CD14-positive monocyte (primary cell): Measurements from ENCODE around the gene PACSIN2. TPM values are rescaled to one million over a fixed set of nuclear protein-coding genes. Genes with fewer than 3 reads are reported as not detected.
"Not testable (repeated sequence)": the region's sequence is repeated elsewhere in the genome, so short reads cannot be mapped to it uniquely, and the experiment has no call there.

Experiments used
- DNase-seq, 3 donors: peaks; one replicate each; pipeline ENCODE4 v3.0.0-alpha.2; 2011 to 2022
- H2AFZ ChIP-seq: 2 replicates; pipeline ENCODE4 v1.6.0; 2012; ENCODE audit warnings: mild to moderate bottlenecking, low read depth, low read length, inconsistent platforms; ENCODE audit not compliant: insufficient read depth, poor library complexity, severe bottlenecking
- H3K27ac ChIP-seq, 2 donors: 1 replicate in 1 of 2; 2 replicates in 1 of 2; pipeline ENCODE4 v1.5.1; 2012 to 2013; ENCODE audit warnings: low read length in 2 of 2, control low read depth in 1 of 2, inconsistent platforms in 1 of 2, low read depth in 1 of 2, mild to moderate bottlenecking in 1 of 2
- H3K27me3 ChIP-seq, 2 donors: one replicate each; pipeline versions ENCODE4 v1.6.0 to v1.6.1; 2011 to 2013; ENCODE audit warnings: low read length in 2 of 2; ENCODE audit not compliant: control insufficient read depth in 2 of 2, insufficient read depth in 2 of 2
- H3K36me3 ChIP-seq, 2 donors: replicated peaks in 1 of 2; 1 replicate in 1 of 2; 2 replicates in 1 of 2; pipeline versions ENCODE4 v1.5.1 to v1.6.1; 2012 to 2013; ENCODE audit warnings: low read length in 2 of 2, control low read depth in 1 of 2, inconsistent platforms in 1 of 2, mild to moderate bottlenecking in 1 of 2; ENCODE audit not compliant: insufficient read depth in 2 of 2, control insufficient read depth in 1 of 2
- H3K4me1 ChIP-seq, 2 donors: 1 replicate in 1 of 2; 2 replicates in 1 of 2; pipeline versions ENCODE4 v1.5.1 to v1.6.1; 2012 to 2013; ENCODE audit warnings: low read length in 2 of 2, control low read depth in 1 of 2, inconsistent platforms in 1 of 2, mild to moderate bottlenecking in 1 of 2, moderate library complexity in 1 of 2; ENCODE audit not compliant: insufficient read depth in 2 of 2, control insufficient read depth in 1 of 2
- H3K4me2 ChIP-seq: replicated peaks from 2 replicates; pipeline ENCODE3; 2012; ENCODE audit warnings: low read length, moderate library complexity, mild to moderate bottlenecking; ENCODE audit not compliant: poor library complexity, severe bottlenecking; ENCODE audit errors: extremely low read depth
- H3K4me3 ChIP-seq, 3 experiments: fragments of 200-600 bp in 1 of 3; sonication (generic) in 1 of 3; replicated peaks in 1 of 3; 1 replicate in 2 of 3; 2 replicates in 1 of 3; pipeline ENCODE4 v1.5.1; 2011 to 2013; ENCODE audit warnings: low read length in 3 of 3, mild to moderate bottlenecking in 3 of 3, control low read depth in 2 of 3, low read depth in 2 of 3, inconsistent platforms in 1 of 3, moderate library complexity in 1 of 3
- H3K79me2 ChIP-seq: 2 replicates; pipeline ENCODE4 v1.6.0; 2012; ENCODE audit warnings: mild to moderate bottlenecking, control low read depth, inconsistent platforms, low read length, moderate library complexity; ENCODE audit not compliant: insufficient read depth
- H3K9ac ChIP-seq: 2 replicates; pipeline ENCODE4 v1.6.0; 2017; ENCODE audit warnings: low read length, mild to moderate bottlenecking; ENCODE audit not compliant: insufficient read depth, poor library complexity, severe bottlenecking
- H3K9me3 ChIP-seq, 2 donors: replicated peaks in 1 of 2; 1 replicate in 1 of 2; 2 replicates in 1 of 2; pipeline versions ENCODE4 v1.5.1 to v1.6.1; 2012 to 2013; ENCODE audit warnings: low read length in 2 of 2, control low read depth in 1 of 2; ENCODE audit not compliant: control insufficient read depth in 1 of 2, insufficient read depth in 1 of 2
- H4K20me1 ChIP-seq: 2 replicates; pipeline ENCODE4 v1.6.0; 2012; ENCODE audit warnings: mild to moderate bottlenecking, low read length, control low read depth, moderate library complexity; ENCODE audit not compliant: insufficient read depth
- H3K27ac Mint-ChIP-seq, 7 donors: one replicate each; pipeline ENCODE4 v1.8.0; 2020; ENCODE audit warnings: mild to moderate bottlenecking in 7 of 7, mixed read lengths in 7 of 7, moderate library complexity in 6 of 7, inconsistent platforms in 2 of 7
- H3K27me3 Mint-ChIP-seq, 3 donors: one replicate each; pipeline ENCODE4 v1.8.0; 2021 to 2022; ENCODE audit warnings: low read depth in 3 of 3, mild to moderate bottlenecking in 3 of 3, mixed read lengths in 3 of 3, moderate library complexity in 3 of 3, inconsistent platforms in 1 of 3
- H3K36me3 Mint-ChIP-seq, 2 donors: one replicate each; pipeline ENCODE4 v1.8.0; 2020; ENCODE audit warnings: mixed read lengths in 2 of 2, inconsistent platforms in 1 of 2, mild to moderate bottlenecking in 1 of 2
- H3K4me1 Mint-ChIP-seq: one replicate; pipeline ENCODE4 v1.8.0; 2020; ENCODE audit warnings: mild to moderate bottlenecking, mixed read lengths
- H3K4me3 Mint-ChIP-seq, 2 donors: one replicate each; pipeline ENCODE4 v1.8.0; 2020; ENCODE audit warnings: mild to moderate bottlenecking in 2 of 2, mixed read lengths in 2 of 2, moderate library complexity in 1 of 2
- H3K9me3 Mint-ChIP-seq, 7 donors: one replicate each; pipeline ENCODE4 v1.8.0; 2020 to 2022; ENCODE audit warnings: mixed read lengths in 7 of 7, mild to moderate bottlenecking in 6 of 7, moderate library complexity in 6 of 7, inconsistent platforms in 2 of 7
- CTCF ChIP-seq: fragments of 200-600 bp; IDR thresholded peaks from one replicate; pipeline ENCODE4 v1.8.0; 2022; ENCODE audit warnings: antibody characterized with exemption, mild to moderate bottlenecking
- whole genome bisulfite sequencing: methylation state at CpG from one replicate; pipeline ENCODE4 v1.1.5; 2013; ENCODE audit warnings: missing lambda C conversion rate; ENCODE audit not compliant: insufficient coverage; 5-methylcytosine and 5-hydroxymethylcytosine counted together
- intact Hi-C, 2 donors: fragments of 100-400 bp; cut with micrococcal nuclease; formaldehyde crosslinking; loops; one replicate each; pipeline versions ENCODE4 v1.15.0 to v1.15.1; 2023
- polyA plus RNA-seq, 3 donors: library from polyadenylated mRNA; depleted of rRNA in 1 of 3; unstranded in 2 of 3; stranded (reverse) in 1 of 3; fragments of 300-500 nt in 2 of 3; fragments of >200 nt in 1 of 3; fragmentation: Illumina TruSeq in 2 of 3; gene quantifications; 1 replicate in 2 of 3; 2 replicates in 1 of 3; pipeline ENCODE4 v1.2.3, GENCODE V29; 2012 to 2021

Gene PACSIN2
- polyA plus RNA-seq, 3 donors, result 31.2 to 45.7 (median 40.2) TPM

- WGBS, result 63% methylated on average over 7 of the region's 10 CpGs
- no peak overlapping the region for H3K27ac ChIP-seq
- no peak overlapping the region for H3K4me3 ChIP-seq
- H4K20me1 ChIP-seq, result peaks cover 18% of the 10 kb centered on the region
- no peaks in the 10 kb centered on the region for H3K9me3 ChIP-seq
- Mint-ChIP-seq H3K27ac (peak overlapping the region in 1 of 7 donors; percentile 12), H3K4me3 (no peak overlapping the region), H3K9me3 (no peaks in the 10 kb centered on the region), H3K27me3 (peaks cover 0 to 9% (median 1%) of the 10 kb centered on the region in 3 donors), H3K4me1 (peaks cover 26% of the 10 kb centered on the region), H3K36me3 (peaks cover 2 to 4% of the 10 kb centered on the region in 2 donors)
- TF ChIP-seq CTCF, result no peak
- no peak overlapping the region for H3K9ac ChIP-seq
- H3K4me2 ChIP-seq, result no peak overlapping the region
- H2AFZ ChIP-seq, result no peak overlapping the region
- H3K4me1 ChIP-seq, result peaks cover 20 to 22% of the 10 kb centered on the region in 2 donors
- H3K36me3 ChIP-seq, result no peaks in the 10 kb centered on the region
- intact Hi-C loops, result loop anchor here in 1 of 2 donors (5.0 to 10.0 kb wide), 2 partner anchors 137 to 160 kb away; partner anchors contain the start of genes ARFGAP3 and TSPO
- peaks cover 19% of the 10 kb centered on the region for H3K79me2 ChIP-seq
- no peaks in the 10 kb centered on the region for H3K27me3 ChIP-seq
- no peak for DNase-seq
These were observed 2.8 kb upstream of the PACSIN2 start for GRCh38 chr22:43017525-43018460.

GRCh38 chr22:43016150-43016549 lies 1.2 kb upstream of the PACSIN2 start:
- H3K4me1 ChIP-seq, result peaks cover 20 to 23% of the 10 kb centered on the region in 2 donors
- peaks cover 33% of the 10 kb centered on the region for H3K4me1 Mint-ChIP-seq
- H3K9ac ChIP-seq, H3K9me3 Mint-ChIP-seq, H3K4me2 ChIP-seq, H3K27me3 Mint-ChIP-seq, H3K9me3 ChIP-seq, DNase-seq, H3K36me3 ChIP-seq, H3K27ac Mint-ChIP-seq, H3K36me3 Mint-ChIP-seq, H2AFZ ChIP-seq, H3K4me3 ChIP-seq, H3K4me3 Mint-ChIP-seq, H3K27ac ChIP-seq, H3K27me3 ChIP-seq: not testable (repeated sequence)
- 98% methylated on average over 5 of the region's 5 CpGs for WGBS
- intact Hi-C loops, result loop anchor here in 1 of 2 donors (5.0 to 10.0 kb wide), 2 partner anchors 139 to 159 kb away; partner anchors contain the start of genes ARFGAP3 and TSPO
- H4K20me1 ChIP-seq, result peaks cover 34% of the 10 kb centered on the region
- H3K79me2 ChIP-seq, result peaks cover 36% of the 10 kb centered on the region
